SK-N-MC (cell line): ENCODE measurements around the gene SELENOP.

Experiments used
- EZH2 ChIP-seq: fragments of 200-600 bp; sonication (generic); IDR thresholded peaks from one replicate; pipeline ENCODE4 v1.6.1; 2017; ENCODE audit warnings: antibody characterized with exemption
- FOXP2 ChIP-seq: optimal IDR thresholded peaks from 2 replicates; pipeline ENCODE3; 2011; ENCODE audit warnings: mild to moderate bottlenecking, moderate library complexity; ENCODE audit not compliant: insufficient read depth; ENCODE audit errors: extremely low read length, control extremely low read depth
- POLR2AphosphoS5 ChIP-seq: IDR thresholded peaks from 2 replicates; pipeline ENCODE4 v1.6.1; 2012; ENCODE audit warnings: mild to moderate bottlenecking, low read depth, low read length, borderline replicate concordance

GRCh38 chr5:42772265-42772993 lies 39.3 kb downstream of the SELENOP start:
- TF ChIP-seq FOXP2 (no peak), EZH2 (no peak), POLR2AphosphoS5 (no peak)
